ENCODE results near the gene OGDHL.
"Not testable (repeated sequence)": the region's sequence is repeated elsewhere in the genome, so short reads cannot be mapped to it uniquely, and the experiment has no call there.

DNA sequence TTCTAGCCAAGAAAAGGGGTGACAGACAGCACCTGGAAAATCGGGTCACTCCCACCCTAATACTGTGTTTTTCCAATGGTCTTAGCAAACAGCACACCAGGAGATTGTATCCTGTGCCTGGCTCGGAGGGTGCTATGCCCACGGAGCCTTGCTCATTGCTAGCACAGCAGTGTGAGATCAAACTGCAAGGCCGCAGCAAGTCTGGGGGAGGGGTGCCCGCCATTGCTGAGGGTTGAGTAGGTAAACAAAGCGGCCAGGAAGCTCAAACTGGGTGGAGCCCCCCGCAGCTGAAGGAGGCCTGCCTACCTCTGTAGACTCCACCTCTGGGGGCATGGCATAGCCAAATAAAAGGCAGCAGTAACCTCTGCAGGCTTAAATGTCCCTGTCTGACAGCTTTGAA lies 47.0 kb downstream of the OGDHL start:
- TF ChIP-seq, protein P1, sequence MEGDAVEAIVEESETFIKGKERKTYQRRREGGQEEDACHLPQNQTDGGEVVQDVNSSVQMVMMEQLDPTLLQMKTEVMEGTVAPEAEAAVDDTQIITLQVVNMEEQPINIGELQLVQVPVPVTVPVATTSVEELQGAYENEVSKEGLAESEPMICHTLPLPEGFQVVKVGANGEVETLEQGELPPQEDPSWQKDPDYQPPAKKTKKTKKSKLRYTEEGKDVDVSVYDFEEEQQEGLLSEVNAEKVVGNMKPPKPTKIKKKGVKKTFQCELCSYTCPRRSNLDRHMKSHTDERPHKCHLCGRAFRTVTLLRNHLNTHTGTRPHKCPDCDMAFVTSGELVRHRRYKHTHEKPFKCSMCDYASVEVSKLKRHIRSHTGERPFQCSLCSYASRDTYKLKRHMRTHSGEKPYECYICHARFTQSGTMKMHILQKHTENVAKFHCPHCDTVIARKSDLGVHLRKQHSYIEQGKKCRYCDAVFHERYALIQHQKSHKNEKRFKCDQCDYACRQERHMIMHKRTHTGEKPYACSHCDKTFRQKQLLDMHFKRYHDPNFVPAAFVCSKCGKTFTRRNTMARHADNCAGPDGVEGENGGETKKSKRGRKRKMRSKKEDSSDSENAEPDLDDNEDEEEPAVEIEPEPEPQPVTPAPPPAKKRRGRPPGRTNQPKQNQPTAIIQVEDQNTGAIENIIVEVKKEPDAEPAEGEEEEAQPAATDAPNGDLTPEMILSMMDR (conservative IDR thresholded peaks at IDR 0.05; ENCODE audit: low read depth, low read length) = not testable (repeated sequence)
- TF ChIP-seq EZH2phosphoT487 (IDR thresholded peaks at IDR 0.05; ENCODE audit: borderline replicate concordance, low read length) = not testable (repeated sequence)
